Gastroesophageal sphincter (tissue), 3 donors: ENCODE measurements around the gene PITX1.

ENCODE experiments used
- CTCF ChIP-seq, 4 experiments: fragments of 200-600 bp in 2 of 4; fragments of 450-650 bp in 2 of 4; sonication (generic) in 1 of 4; IDR thresholded peaks; one replicate each; pipeline ENCODE4 v1.5.1; 2017 to 2019; ENCODE audit warnings: antibody characterized with exemption in 4 of 4, mild to moderate bottlenecking in 2 of 4, moderate library complexity in 2 of 4
- EP300 ChIP-seq: sonication (generic); formaldehyde crosslinking; IDR thresholded peaks from one replicate; pipeline ENCODE4 v1.6.1; 2017; ENCODE audit warnings: antibody characterized with exemption, mild to moderate bottlenecking
- POLR2A ChIP-seq, 2 donors: fragments of 450-650 bp; IDR thresholded peaks; one replicate each; pipeline ENCODE4 v1.6.1; 2017; ENCODE audit warnings: antibody characterized with exemption in 2 of 2, mild to moderate bottlenecking in 2 of 2, moderate library complexity in 1 of 2

GRCh38 chr5:135013445-135013844, 20.6 kb downstream of the PITX1 start:
- TF ChIP-seq CTCF (IDR thresholded peaks at IDR 0.05) (no peak), EP300 (no peak), POLR2A (IDR thresholded peaks at IDR 0.05) (no peak)
